Measurements from ENCODE around the gene NR1D2.

NR1D2 gene

DNA sequence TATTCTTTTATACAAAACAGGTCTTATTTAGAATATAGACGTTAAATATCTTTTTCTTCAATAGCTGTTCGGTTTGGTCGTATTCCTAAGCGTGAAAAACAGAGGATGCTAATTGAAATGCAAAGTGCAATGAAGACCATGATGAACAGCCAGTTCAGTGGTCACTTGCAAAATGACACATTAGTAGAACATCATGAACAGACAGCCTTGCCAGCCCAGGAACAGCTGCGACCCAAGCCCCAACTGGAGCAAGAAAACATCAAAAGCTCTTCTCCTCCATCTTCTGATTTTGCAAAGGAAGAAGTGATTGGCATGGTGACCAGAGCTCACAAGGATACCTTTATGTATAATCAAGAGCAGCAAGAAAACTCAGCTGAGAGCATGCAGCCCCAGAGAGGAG is 16.8 kb downstream of the NR1D2 start:
- no peak for DNase-seq (ENCODE audit: low read depth in 1 of 2, low spot score in 1 of 2)

DNA sequence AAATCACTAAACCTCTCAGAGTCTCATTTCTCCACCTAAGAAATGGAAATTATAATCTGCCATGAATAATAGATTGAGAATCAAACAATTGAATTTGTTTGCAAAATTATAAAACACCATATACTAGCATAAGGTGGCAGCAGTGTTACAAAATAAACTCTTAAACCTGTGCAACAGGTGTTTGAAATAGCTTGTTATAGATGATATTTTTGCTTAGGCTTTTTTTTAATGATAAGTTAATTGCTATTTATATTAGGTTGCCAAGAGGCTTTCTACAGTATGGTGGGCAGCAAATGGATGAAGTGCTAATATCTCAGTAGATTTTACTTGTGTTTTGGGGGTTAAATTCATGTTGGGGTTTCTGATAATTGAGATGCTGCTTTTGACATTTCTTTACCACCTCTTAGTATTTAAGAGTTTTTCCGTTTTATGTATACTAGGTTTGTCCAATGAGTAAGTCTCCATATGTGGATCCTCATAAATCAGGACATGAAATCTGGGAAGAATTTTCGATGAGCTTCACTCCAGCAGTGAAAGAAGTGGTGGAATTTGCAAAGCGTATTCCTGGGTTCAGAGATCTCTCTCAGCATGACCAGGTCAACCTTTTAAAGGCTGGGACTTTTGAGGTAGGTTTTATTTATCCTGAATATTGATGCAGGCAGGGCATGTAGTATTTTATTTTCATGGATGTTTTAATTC is 19.6 kb downstream of the NR1D2 start:
- DNase-seq (ENCODE audit: low read depth in 1 of 2, low spot score in 1 of 2), result no peak

DNA sequence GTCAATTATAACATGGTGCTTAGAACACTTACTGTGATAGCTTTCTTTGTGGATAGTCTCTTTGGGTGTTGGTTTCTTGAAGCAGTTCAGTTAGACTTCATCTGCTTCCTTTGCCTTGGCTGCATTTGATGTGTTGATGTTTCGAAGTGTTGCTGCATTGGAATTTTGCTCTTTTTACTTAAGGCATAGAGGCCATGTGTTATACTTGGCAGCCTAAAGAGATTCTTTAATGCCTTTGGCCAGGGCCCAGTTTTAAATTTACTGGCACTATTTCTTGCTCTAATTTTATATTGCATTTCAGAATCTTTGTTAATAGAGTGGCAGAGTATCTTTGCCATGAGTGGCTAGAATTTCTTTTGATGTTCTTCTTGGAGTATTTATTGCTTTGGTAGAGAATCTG is 21.2 kb downstream of the NR1D2 start:
- DNase-seq (ENCODE audit: low read depth in 1 of 2, low spot score in 1 of 2), result no peak

DNA sequence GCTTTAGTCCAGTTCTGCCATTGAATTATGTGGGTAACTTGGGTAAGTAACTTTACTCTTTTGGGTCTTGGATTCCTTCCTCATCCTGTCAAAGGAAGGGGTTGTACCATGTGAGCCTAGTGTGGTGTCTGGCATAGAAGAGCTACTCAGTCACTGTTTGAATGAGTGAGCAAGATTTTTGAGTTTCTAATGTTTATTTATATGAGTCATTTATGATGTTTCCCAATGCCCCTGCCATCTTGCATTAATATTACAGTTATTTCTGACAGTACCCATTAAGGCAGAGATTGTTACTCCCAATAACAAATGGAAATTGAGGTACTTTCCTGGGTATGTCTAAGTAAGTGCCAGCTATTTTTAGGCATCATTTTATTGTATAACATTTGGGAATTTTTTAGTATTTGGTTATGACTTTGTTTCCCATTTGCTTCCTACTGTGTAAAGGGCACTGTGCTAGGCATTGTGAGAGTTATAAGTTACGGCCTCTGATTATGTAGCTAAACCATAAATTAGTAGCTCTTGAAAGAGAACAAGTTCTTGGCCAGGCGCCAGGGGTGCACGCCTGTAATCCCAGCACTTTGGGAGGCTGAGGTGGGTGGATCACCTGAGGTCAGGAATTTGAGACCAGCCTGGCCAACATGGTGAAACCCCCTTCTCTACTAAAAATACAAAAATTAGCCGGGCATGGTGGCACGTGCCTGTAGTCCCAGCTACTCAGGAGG is 23.5 kb downstream of the NR1D2 start:
- no peak for DNase-seq (ENCODE audit: low read depth in 1 of 2, low spot score in 1 of 2)

DNA sequence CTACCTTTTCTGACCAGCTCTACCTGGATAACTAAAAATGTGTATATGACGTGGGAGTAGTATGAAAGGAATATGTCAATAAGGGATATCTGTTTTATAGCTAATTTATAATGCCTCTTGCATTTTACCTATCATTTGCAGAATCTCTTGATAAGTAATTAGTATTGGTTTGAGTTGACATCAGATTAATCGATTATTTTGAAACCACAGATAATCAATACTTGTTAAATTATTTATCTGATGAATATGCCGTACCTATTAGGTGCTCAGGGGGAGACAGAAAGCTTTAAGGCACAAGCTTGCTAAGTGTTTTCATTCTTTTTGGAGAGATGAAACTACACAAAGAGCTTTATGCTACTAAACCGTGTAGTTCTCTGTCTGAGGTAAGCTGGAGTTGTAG is 24.3 kb downstream of the NR1D2 start:
- no peak for DNase-seq (ENCODE audit: low read depth in 1 of 2, low spot score in 1 of 2)

DNA sequence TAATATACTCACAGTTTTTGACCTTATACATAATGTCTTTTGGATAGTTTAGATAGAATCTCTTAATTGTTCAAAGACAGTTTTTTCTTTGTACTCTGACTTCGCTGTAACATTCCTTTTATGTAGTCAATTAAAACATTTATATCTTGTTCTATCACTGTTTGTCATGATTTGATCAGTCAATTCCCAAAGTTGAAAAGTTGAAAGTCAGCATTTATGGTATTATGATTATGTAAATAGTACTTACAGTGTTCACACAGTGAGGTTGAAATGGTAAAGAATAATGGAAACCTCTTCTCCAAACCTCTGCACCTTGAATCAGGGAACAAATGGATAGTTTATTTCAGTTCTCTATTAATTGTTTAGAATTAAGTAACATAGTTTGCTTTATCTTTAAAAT is 26.6 kb downstream of the NR1D2 start:
- DNase-seq (ENCODE audit: low read depth in 1 of 2, low spot score in 1 of 2), result no peak

DNA sequence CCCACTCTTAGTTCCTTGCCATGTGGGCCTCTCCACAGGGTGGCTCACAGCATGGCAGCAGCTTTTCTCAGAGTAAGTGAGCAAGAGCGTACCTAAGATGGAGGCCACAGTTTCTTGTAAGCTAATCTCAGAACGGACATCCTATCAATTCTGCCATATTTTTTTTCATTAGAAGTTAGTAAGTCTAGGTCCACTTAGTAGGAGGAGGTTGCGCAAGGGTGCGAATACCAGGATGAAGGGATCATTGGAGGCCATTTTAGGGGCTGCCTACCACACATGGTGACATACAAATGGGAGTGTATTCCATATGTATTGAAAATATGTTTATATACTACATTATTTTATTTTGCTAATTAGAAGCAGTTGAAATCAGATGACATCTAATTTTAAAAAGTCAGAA is 31.5 kb downstream of the NR1D2 start:
- DNase-seq (ENCODE audit: low read depth in 1 of 2, low spot score in 1 of 2), result no peak

DNA sequence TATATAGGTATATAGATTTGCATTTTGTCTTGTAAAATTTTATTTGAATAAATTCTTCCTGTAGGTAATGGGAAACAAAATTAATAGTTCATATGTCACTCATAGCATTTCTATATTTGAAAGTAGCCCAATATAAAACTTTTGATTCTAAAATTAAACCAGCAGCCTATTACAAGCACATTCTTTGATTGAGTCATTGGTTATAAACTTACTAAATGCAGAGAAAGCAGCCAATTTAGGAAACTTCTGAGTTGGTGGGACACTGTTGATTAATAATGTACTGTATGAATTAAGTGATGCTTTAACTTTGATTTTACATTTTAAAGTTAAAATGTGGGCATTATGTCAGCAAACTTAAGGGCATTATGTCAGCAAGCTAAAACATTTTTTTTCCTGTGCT is 34.5 kb downstream of the NR1D2 start:
- no peak for DNase-seq (ENCODE audit: low read depth in 1 of 2, low spot score in 1 of 2)

DNA sequence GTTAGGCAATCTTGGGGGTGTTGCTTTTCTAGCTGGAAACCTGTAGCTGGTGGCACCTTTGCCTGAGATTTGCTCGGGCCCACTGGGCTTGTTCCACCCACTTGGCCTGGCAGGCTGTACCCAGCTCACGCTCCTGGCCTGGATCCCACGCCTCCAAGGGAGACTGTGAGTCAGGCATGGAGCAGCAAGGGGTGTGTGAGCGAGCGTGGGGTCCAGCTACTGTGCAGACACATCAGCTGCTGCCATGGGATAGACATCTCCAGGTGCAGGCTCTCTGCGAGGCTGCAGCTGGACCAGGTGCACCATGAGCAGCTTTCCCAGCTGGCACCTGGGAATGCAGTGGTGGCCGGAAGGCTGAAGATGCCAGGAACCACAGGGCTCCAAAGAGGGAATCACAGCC is 36.0 kb downstream of the NR1D2 start:
- DNase-seq (ENCODE audit: low read depth in 1 of 2, low spot score in 1 of 2), result no peak

DNA sequence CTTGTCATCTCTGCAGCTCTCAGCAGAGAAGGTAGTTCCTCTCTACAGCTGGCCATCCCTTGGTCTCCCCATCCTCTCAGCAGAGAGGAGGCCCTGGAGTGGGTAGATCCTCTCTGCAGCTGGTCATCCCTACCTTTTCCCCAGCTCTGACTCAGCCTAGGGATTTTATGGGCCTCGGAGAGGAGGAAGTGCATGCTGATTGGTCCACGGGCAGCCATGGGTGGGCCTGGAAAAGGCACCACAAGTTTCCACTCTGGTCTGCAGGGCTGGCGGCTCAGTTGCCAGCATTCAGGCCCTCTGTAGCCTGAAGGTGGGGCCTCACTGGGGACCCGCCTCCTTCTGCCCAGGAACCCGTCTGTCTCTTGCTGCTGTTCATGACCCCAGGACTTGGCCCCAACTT is 36.9 kb downstream of the NR1D2 start:
- no peak for DNase-seq (ENCODE audit: low read depth in 1 of 2, low spot score in 1 of 2)

DNA sequence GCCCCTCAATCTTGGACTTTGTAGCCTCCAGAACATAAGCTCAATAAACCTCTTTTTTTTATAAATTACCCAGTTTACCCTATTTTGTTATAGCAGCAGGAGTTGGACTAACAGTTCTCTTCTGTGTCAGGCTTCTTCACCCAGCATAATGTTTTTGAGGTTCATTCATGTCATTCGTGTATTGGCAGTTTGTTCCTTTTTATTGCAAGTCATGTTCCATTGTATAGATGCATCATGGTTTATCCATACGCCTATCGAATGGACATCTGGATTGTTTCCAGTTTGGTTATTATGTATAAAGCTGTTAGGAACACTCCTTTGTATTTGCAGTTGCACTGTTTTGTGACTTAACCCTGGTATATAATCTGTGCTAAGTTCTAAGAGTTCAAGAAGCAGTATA is 39.8 kb downstream of the NR1D2 start:
- no peak for DNase-seq (ENCODE audit: low read depth in 1 of 2, low spot score in 1 of 2)

DNA sequence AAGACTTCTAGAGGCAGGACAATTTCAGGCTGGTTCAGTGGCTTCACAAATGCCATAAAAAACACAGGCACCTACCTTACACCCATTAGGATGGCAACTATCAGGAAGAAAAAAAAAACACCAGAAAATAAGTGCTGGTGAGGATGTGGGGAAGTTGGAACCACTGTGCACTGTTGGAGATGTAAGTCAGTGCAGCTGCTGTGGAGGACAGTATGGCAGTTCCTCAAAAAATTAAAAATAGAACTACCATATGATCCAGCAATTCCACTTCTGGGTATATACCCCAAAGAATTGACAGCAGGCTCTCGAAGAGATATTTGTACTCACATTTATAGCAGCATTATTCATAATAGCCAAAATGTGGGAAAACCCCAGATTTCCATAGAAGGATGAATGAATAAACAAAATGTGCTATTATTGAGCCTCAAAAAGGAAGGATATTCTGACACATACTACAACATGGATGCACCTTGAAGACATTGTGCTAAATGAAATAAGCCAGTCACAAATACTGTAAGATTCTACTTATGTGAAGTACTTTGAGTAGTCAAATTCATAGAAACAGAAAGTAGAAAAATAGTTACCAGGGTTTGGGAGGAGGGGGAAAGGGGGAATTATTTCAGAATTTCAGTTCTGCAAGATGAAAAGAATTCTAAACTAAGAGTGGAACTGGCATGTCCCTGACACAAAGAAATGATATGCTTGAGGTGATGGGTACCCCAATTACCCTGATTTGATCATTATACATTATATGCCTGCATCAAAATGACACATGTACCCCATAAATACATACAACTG is 40.9 kb downstream of the NR1D2 start:
- no peak for DNase-seq (ENCODE audit: low read depth in 1 of 2, low spot score in 1 of 2)

DNA sequence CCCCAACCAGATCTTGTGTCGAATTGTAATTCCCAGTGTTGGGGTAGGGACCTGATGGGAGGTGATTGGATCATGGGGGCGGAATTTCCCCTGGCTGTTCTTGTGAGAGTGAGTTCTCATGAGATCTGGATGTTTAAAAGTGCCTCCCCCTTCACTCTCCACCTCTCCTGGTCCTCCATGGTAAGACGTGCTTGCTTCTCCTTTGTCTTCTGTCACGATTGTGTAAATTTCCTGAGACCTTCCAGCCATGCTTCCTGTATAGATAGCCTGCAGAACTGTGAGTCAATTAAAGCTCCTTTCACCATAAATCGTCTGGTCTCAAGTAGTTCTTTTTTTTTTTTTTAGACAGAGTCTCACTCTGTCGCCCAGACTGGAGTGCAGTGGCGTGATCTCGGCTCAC is 42.3 kb downstream of the NR1D2 start:
- DNase-seq (ENCODE audit: low read depth in 1 of 2, low spot score in 1 of 2), result no peak

DNA sequence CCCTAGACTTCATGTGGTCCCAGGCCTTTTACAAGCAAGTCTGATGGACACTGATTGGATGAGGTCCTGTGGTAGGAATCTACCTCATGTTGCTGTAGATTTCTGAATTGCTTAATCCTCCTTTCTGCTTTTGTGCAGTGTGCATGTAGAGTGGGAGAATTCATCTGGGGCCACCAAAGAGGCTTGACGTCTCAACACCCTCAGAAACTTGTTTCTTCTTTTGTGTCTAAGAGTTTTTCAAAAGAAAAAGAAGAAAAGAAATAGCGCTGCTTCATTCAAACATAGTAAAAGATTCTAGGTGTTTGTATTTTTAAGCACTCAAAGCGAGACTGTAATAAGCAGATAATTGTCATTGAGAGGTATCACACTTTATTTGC is 46.2 kb downstream of the NR1D2 start:
- no peak for DNase-seq (ENCODE audit: low read depth in 1 of 2, low spot score in 1 of 2)

DNA sequence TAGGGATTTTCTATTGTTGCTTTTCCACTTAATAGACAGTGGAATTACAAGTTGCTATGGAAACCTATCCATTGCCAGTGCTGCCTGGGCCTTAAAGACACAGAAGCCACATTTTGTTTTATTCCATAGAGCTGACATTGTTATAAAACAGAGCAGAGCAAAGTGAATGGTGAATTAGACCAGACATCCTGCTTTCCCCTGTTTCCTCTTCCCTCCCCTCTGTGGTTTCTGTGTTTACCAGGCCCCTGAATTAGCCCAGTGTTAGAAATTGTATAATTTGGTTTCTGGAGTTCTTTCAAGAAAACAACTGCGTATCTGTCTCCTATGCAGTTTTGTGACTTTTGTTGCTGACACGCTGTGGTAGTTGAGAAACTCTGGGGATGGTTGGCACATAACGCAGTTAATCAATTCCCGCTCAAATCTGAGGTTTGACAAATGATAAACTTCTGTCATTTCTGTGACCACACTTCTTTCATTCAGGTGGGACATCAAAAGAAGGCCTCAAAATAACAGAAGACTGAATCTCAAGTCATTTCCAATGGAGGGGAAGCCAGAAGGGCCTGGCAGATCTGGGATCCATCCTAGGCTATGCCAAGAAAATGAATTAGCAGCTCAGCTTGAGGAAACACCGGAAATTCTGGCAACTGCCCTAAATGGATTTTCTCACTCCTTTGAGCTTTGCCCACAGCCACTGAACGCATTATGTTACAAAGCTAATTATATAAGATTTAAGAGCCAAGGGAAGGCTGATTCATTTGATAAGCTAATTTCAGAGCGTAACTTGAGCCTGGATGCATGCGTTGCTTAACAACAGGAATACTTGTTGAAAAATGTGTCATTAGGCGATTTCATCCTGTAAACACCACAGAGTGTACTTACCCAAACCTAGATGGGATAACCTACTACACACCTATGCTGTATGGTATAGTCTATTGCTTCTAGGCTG is 46.9 kb downstream of the NR1D2 start:
- DNase-seq (ENCODE audit: low read depth in 1 of 2, low spot score in 1 of 2), result no peak

DNA sequence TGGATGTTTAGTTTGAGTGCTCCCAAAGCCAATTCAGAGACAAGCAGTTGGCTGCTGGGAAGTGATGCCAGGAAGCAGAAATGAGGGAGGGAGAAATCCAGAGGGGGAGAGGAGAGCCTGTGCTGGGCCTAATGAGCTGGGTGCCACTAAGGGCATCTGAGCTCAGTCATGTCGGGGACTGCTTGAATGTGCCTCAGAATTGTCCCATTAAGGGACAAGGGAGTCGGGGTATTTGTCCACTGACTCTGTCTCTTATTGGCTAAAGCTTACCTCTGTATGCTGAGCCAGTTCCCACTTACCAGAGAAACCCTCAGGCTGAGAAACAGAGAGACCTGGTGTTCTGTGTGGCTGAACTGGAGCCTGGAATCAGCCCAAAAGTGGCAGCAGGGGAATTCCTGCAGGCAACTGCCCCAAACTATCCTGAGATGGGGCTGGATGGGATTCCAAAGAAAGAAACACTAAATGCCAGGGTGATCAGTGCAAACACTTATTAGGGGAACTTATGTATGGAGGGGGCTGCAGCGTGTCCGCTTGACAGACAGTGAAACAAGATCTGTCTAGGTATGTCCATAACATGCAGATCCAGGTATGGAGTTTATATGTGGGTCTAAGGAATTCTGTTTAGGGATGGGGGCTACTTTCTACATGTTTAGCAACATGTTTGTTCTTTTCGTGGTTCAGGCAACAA is 48.6 kb downstream of the NR1D2 start:
- no peak for DNase-seq (ENCODE audit: low read depth in 1 of 2, low spot score in 1 of 2)

DNA sequence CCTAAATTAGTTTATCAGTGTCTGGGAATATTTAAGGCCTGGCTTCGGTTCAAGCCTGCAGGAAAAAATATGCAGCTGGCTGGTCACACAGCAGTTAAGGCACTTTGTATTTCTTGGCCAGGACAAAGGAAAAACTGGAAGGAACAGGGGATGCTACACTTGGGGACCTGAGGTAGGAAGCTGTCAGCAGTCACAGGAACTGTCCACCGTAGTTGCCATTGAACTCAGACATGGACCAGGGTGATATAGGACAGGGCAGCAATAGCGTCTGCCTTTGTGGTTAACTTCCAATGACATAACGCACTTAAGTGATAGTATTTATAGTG is 49.1 kb downstream of the NR1D2 start:
- DNase-seq (ENCODE audit: low read depth in 1 of 2, low spot score in 1 of 2), result no peak

DNA sequence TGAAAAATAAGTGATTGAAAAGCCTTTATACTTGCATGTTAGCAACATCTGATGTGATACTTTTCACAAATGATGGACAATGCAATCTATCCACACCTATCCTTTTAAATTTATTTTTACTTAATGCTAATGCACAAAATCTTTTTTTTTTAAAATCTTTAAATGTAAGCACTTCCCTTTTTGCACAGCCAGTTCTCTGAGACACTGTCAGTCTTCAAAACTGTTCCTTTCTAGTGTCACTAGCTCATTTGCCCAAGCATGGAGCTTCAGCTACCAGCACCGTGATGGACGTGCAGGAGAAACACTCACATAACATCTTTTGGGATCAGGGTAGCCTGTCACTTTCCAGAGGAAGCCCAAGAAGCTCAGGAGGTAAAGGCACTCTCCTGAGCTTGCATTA is 50.1 kb downstream of the NR1D2 start:
- DNase-seq (ENCODE audit: low read depth in 1 of 2, low spot score in 1 of 2), result no peak

DNA sequence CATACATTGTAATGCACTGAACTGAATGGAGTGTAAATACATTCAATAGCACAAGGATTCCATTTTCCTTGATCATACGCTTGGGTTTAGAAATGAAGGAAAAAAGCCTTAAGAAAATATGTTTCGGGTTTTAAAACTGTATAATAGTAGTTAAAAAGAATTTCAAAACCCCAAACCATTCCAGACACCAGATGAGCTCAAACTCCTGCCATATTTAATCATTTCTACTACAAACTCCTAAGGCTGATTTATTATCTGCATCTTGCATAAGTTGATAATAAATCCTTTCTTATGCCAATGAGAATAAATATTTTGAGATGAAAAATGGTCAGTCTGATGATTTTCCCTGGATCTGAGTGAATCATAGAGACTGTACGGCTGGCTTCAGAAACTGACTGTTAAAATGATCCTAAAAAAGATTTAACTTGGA is 51.0 kb downstream of the NR1D2 start:
- no peak for DNase-seq (ENCODE audit: low read depth in 1 of 2, low spot score in 1 of 2)

DNA sequence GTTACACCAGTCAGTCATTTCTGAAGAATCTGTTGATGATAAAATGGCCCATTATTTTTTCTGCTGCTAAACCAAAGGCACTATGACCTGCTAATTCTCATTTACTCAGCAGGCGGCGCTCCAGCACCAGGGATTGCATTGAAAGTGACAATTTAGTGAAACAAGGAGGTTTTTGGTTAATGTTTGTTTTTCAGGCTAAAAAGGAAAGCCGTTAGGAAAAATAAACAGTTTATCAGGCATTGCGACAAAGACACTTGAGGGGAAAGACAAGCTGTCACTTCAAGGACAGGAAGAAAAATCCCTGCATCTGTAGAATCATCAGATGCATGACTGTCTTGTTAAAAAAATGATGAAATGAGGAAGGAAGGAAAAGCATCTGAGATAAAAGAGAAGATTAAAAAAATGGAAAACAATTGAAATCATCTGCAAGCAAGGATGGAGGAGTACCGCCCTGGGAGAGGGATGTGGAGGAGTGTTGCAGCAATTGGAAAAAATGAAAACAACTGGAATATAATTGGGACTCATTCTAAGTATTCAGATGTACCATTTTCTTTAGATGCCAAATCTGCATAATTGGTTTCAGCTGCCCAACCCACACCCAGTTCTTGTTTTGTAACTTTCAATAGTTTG is 54.0 kb downstream of the NR1D2 start:
- peak in 1 of 2 donors; percentile 26 for DNase-seq (ENCODE audit: low read depth in 1 of 2, low spot score in 1 of 2)

All from activated T-helper 1 cell treated with anti-CD3 and anti-CD28 coated beads, Interleukin-2, amount 50 U/mL, for 16 hours (primary cell).